HepG2 (cell line): ENCODE measurements around the gene SPAG9. TPM values are rescaled to one million over a fixed set of nuclear protein-coding genes. Genes with fewer than 3 reads are reported as not detected.

Experiments
- ARNT ChIP-seq: fragments of 450-650 bp; IDR thresholded peaks from 2 replicates; pipeline ENCODE4 v1.6.1; 2017
- CEBPZ ChIP-seq: IDR thresholded peaks from 2 replicates; pipeline ENCODE4 v1.6.1; 2012; ENCODE audit warnings: low read length, improper control_type of control experiment
- GATAD2A ChIP-seq: IDR thresholded peaks from 2 replicates; pipeline ENCODE4 v1.6.1; 2016
- GFI1 ChIP-seq: sonication (generic); formaldehyde crosslinking; IDR thresholded peaks from 2 replicates; pipeline ENCODE4 v1.5.0; 2020; ENCODE audit warnings: missing genetic modification reagents, mild to moderate bottlenecking, borderline replicate concordance
- HNF1A ChIP-seq, 2 experiments: sonication (generic) in 1 of 2; formaldehyde crosslinking in 1 of 2; IDR thresholded peaks; 2 replicates each; pipeline versions ENCODE4 v1.4.0 to v1.6.1; 2016 to 2020; ENCODE audit warnings: borderline replicate concordance in 1 of 2, low read depth in 1 of 2, mild to moderate bottlenecking in 1 of 2, missing genetic modification reagents in 1 of 2
- ISL2 ChIP-seq: sonication (generic); formaldehyde crosslinking; IDR thresholded peaks from 2 replicates; pipeline ENCODE4 v1.5.0; 2020; ENCODE audit warnings: missing genetic modification reagents
- MAFG ChIP-seq: sonication (generic); formaldehyde crosslinking; IDR thresholded peaks from 2 replicates; pipeline ENCODE4 v1.5.1; 2020; ENCODE audit warnings: mild to moderate bottlenecking, missing genetic modification reagents
- NCOA5 ChIP-seq: sonication (generic); formaldehyde crosslinking; IDR thresholded peaks from 2 replicates; pipeline ENCODE4 v1.4.0; 2020; ENCODE audit warnings: missing genetic modification reagents
- RNF2 ChIP-seq: fragments of 450-650 bp; conservative IDR thresholded peaks from 2 replicates; pipeline ENCODE4 v1.6.1; 2016; ENCODE audit warnings: low read depth
- SPEN ChIP-seq: sonication (generic); formaldehyde crosslinking; IDR thresholded peaks from 2 replicates; pipeline ENCODE4 v1.5.1; 2020; ENCODE audit warnings: low read depth, mild to moderate bottlenecking, missing genetic modification reagents
- SRSF1 ChIP-seq: fragments of 200-400 bp; formaldehyde crosslinking; optimal IDR thresholded peaks from 2 replicates; pipeline ENCODE3; 2017; ENCODE audit warnings: mild to moderate bottlenecking, low read depth, low read length, moderate library complexity
- STAG1 ChIP-seq: sonication (generic); formaldehyde crosslinking; IDR thresholded peaks from 2 replicates; pipeline ENCODE4 v1.4.0; 2020; ENCODE audit warnings: missing genetic modification reagents
- TP53 ChIP-seq: sonication (generic); formaldehyde crosslinking; conservative IDR thresholded peaks from 2 replicates; pipeline ENCODE4 v1.4.0; 2020; ENCODE audit warnings: missing genetic modification reagents
- ZKSCAN1 ChIP-seq: fragments of 150-350 bp; IDR thresholded peaks from 2 replicates; pipeline ENCODE4 v1.6.1; 2014; ENCODE audit warnings: low read length
- ZNF10 ChIP-seq: sonication (generic); formaldehyde crosslinking; IDR thresholded peaks from 2 replicates; pipeline ENCODE4 v1.4.0; 2020; ENCODE audit warnings: mild to moderate bottlenecking, low read depth, missing genetic modification reagents, borderline replicate concordance
- ZNF282 ChIP-seq: fragments of 450-650 bp; IDR thresholded peaks from 2 replicates; pipeline ENCODE4 v1.6.1; 2018; ENCODE audit not compliant: partially characterized antibody
- ZNF484 ChIP-seq: sonication (generic); formaldehyde crosslinking; IDR thresholded peaks from 2 replicates; pipeline ENCODE4 v1.5.1; 2020; ENCODE audit warnings: mild to moderate bottlenecking, low read depth, missing genetic modification reagents, borderline replicate concordance
- ZNF777 ChIP-seq: sonication (generic); formaldehyde crosslinking; IDR thresholded peaks from 2 replicates; pipeline ENCODE4 v1.4.0; 2020; ENCODE audit warnings: missing genetic modification reagents
- ZSCAN21 ChIP-seq: sonication (generic); formaldehyde crosslinking; IDR thresholded peaks from 2 replicates; pipeline ENCODE4 v1.8.0; 2022; ENCODE audit warnings: mild to moderate bottlenecking, missing genetic modification reagents, moderate library complexity, borderline replicate concordance
- polyA plus RNA-seq, 8 experiments: library from polyadenylated mRNA; depleted of rRNA in 3 of 8; stranded (reverse) in 7 of 8; unstranded in 1 of 8; fragments of >200 nt; fragmentation: Illumina TruSeq in 4 of 8; extraction: Trizol in 4 of 8; gene quantifications; 2 replicates each; pipeline versions ENCODE4 v1.2.1 to v1.2.3, GENCODE V29; 2011 to 2016; ENCODE audit warnings: low read depth in 4 of 8, missing spikeins in 1 of 8, mixed read lengths in 1 of 8; ENCODE audit not compliant: insufficient read depth in 1 of 8
- total RNA-seq, 5 experiments: library from RNA; depleted of rRNA; stranded (reverse); fragments of >200 nt; fragmentation: Illumina TruSeq; extraction: Trizol; gene quantifications; 2 replicates each; pipeline ENCODE4 v1.2.3, GENCODE V29; 2016; ENCODE audit warnings: low read depth in 1 of 5

The SPAG9 gene
- total and polyA plus RNA-seq, 2 of the 13 experiments (the other 11 are each of a cell fraction or from before 2014, with no cell fraction given), result 43.2 to 78.6 TPM

- TF ChIP-seq CEBPZ (no peak), ZNF10 (CRISPR knock-in tag) (no peak), ZNF777 (CRISPR knock-in tag) (peak; percentile 99), ZNF282 (no peak), STAG1 (CRISPR knock-in tag) (peak; percentile 100), ISL2 (CRISPR knock-in tag) (peak; percentile 67; the same call in 1 of the 2 replicates), ZNF484 (no peak), ZSCAN21 (CRISPR knock-in tag) (peak; percentile 68; the same call in 1 of the 2 replicates), HNF1A (IDR thresholded peaks at IDR 0.05; ENCODE audit: low read depth) (no peak), HNF1A (CRISPR knock-in tag; IDR thresholded peaks at IDR 0.05; ENCODE audit: borderline replicate concordance) (peak; percentile 76), NCOA5 (no peak), SRSF1 (no peak), ZKSCAN1 (no peak), MAFG (CRISPR knock-in tag) (no peak), ARNT (no peak), GFI1 (CRISPR knock-in tag) (no peak; the same call in 1 of the 2 replicates), GATAD2A (CRISPR knock-in tag) (peak; percentile 89), RNF2 (no peak), TP53 (0 out of 2 replicates have a peak, but pooled peaks have one; percentile 58), SPEN (CRISPR knock-in tag) (peak; percentile 75; the same call in 1 of the 2 replicates)
These were observed 170.4 kb downstream of the SPAG9 start (continued) for GRCh38 chr17:50949989-50950877.
